Heart left ventricle (tissue), 16 donors: ENCODE measurements around the gene ANK2. TPM values are rescaled to one million over a fixed set of nuclear protein-coding genes. Genes with fewer than 3 reads are reported as not detected.
A peak's percentile ranks its signal among the peaks of the same experiment; 100 is the strongest.

ENCODE experiments used
- ATAC-seq, 4 donors: fragments of 200-7000 bp; cut with Tn5 transposase; one replicate each; pipeline ENCODE4 v1.9.1; 2020 to 2022; ENCODE audit warnings: moderate library complexity in 4 of 4, mild to moderate bottlenecking in 3 of 4, moderate number of reproducible peaks in 1 of 4
- DNase-seq, 5 donors: peaks; one replicate each; pipeline ENCODE4 v3.0.0-alpha.2; 2020
- H3K27ac ChIP-seq, 12 donors: fragments of 200-600 bp; sonication (generic) in 4 of 12; one replicate each; pipeline versions ENCODE4 v1.5.0 to v1.8.0; 2016 to 2022; ENCODE audit warnings: mild to moderate bottlenecking in 2 of 12
- H3K27me3 ChIP-seq, 9 donors: fragments of 200-600 bp; sonication (generic) in 2 of 9; one replicate each; pipeline versions ENCODE4 v1.5.1 to v1.8.0; 2016 to 2022; ENCODE audit warnings: mild to moderate bottlenecking in 3 of 9
- H3K36me3 ChIP-seq, 9 donors: fragments of 200-600 bp; sonication (generic) in 2 of 9; one replicate each; pipeline versions ENCODE4 v1.5.0 to v1.8.0; 2018 to 2022; ENCODE audit warnings: mild to moderate bottlenecking in 2 of 9
- H3K4me1 ChIP-seq, 12 donors: fragments of 200-600 bp; sonication (generic) in 4 of 12; one replicate each; pipeline versions ENCODE4 v1.5.0 to v1.8.0; 2016 to 2022; ENCODE audit warnings: mild to moderate bottlenecking in 3 of 12
- H3K4me3 ChIP-seq, 12 donors: fragments of 200-600 bp; sonication (generic) in 4 of 12; one replicate each; pipeline versions ENCODE4 v1.5.0 to v1.8.0; 2017 to 2022; ENCODE audit warnings: mild to moderate bottlenecking in 9 of 12, moderate library complexity in 4 of 12
- H3K9me3 ChIP-seq, 12 donors: fragments of 200-600 bp; sonication (generic) in 4 of 12; one replicate each; pipeline versions ENCODE4 v1.5.0 to v1.8.0; 2016 to 2022; ENCODE audit warnings: mild to moderate bottlenecking in 1 of 12
- CTCF ChIP-seq, 12 donors: fragments of 200-600 bp; sonication (generic) in 4 of 12; IDR thresholded peaks; one replicate each; pipeline versions ENCODE4 v1.5.0 to v1.8.0; 2018 to 2022; ENCODE audit warnings: antibody characterized with exemption in 12 of 12, mild to moderate bottlenecking in 5 of 12
- POLR2A ChIP-seq, 2 donors: fragments of 450-650 bp; IDR thresholded peaks; one replicate each; pipeline ENCODE4 v1.6.1; 2017; ENCODE audit warnings: antibody characterized with exemption in 2 of 2, mild to moderate bottlenecking in 2 of 2, moderate library complexity in 2 of 2
- WGBS, 4 donors: extraction: QIAGEN DNeasy Blood & Tissue Kit in 2 of 4; methylation state at CpG; one replicate each; pipeline versions ENCODE4 v1.1.5 to v1.1.7; 2013 to 2018; 5-methylcytosine and 5-hydroxymethylcytosine counted together
- intact Hi-C, 10 donors: fragments of 100-400 bp; cut with DNase I; formaldehyde crosslinking; loops; one replicate each; pipeline versions ENCODE4 v1.11.1 to v1.14.2; 2022
- polyA plus RNA-seq, 2 donors: library from polyadenylated mRNA; stranded (reverse); fragments of 200-250 nt; gene quantifications; one replicate each; pipeline ENCODE4 v1.2.3, GENCODE V29; 2013
- total RNA-seq, 9 donors: library from RNA; depleted of rRNA in 2 of 9; stranded (reverse); fragments of >200 nt in 2 of 9; fragmentation: NEBNext Ultra II Directional in 3 of 9; extraction: Animal tissue kit (Norgen Biotek cat#: 25700) in 3 of 9; gene quantifications; one replicate each; pipeline versions ENCODE4 v1.1.0 to v1.2.4, GENCODE V29; 2016 to 2023
- donor health status: ischemic (EF 13 %, LVEDD 7.1; RV severe dilation, severe dysfunction).
- donor health status: healthy with polysubstance abuse.
- donor health status: DM: no; HTN: yes; CAD: no.
- donor health status: DM: no; HTN: no; CAD: no.
- donor health status: ischemic (EF 25% LVEDD 6.9; RV normal size, moderate dysfunction).
- donor health status: ischemic (EF 25% LVEDD 5.7; RV mildly dilated, moderate dysfunction).
- donor health status: healthy.
- donor health status: DM: yes; HTN: yes; CAD: no.
- donor health status: ischemic (EF 35%, LVEDD 5.7; RV mildly dilated, moderate dysfunction).
- donor health status: nonischemic (EF 11% LVEDD 7.7; RV severe dilation, severe dysfunction).
- donor health status: DM: yes; HTN: yes; CAD: no.
- donor health status: PGD.
- donor health status: ischemic (EF 29% LVEDD 5.4; RV normal size, mild dysfunction).
- donor health status: nonischemic (EF 23%, LVEDD 6.1; RV moderate dilation, normal function).

Gene ANK2
- total and polyA plus RNA-seq, 11 donors = 30.7 to 351 (median 267) TPM

- Histone ChIP-seq H3K27me3 (no peaks in the 10 kb centered on the region), H3K4me1 (peaks cover 0 to 26% (median 0%) of the 10 kb centered on the region in 12 donors), H3K27ac (no peak overlapping the region), H3K4me3 (no peak overlapping the region), H3K9me3 (no peaks in the 10 kb centered on the region), H3K36me3 (no peaks in the 10 kb centered on the region)
- intact Hi-C loops = loop anchor here in 2 of 10 donors (10.0 kb wide), 2 partner anchors 110 to 130 kb away; no protein-coding TSS in a partner anchor
- 57 to 75% (median 65%) methylated on average over 2 of the region's 2 CpGs for WGBS, 4 donors
- peak in 3 of 4 donors; percentile 24 to 50 (median 36) for ATAC-seq
- DNase-seq = no peak
- TF ChIP-seq POLR2A (IDR thresholded peaks at IDR 0.05) (no peak), CTCF (IDR thresholded peaks at IDR 0.05) (no peak)
These were observed 65.4 kb downstream of the ANK2 start for GRCh38 chr4:113114884-113115283.

DNA sequence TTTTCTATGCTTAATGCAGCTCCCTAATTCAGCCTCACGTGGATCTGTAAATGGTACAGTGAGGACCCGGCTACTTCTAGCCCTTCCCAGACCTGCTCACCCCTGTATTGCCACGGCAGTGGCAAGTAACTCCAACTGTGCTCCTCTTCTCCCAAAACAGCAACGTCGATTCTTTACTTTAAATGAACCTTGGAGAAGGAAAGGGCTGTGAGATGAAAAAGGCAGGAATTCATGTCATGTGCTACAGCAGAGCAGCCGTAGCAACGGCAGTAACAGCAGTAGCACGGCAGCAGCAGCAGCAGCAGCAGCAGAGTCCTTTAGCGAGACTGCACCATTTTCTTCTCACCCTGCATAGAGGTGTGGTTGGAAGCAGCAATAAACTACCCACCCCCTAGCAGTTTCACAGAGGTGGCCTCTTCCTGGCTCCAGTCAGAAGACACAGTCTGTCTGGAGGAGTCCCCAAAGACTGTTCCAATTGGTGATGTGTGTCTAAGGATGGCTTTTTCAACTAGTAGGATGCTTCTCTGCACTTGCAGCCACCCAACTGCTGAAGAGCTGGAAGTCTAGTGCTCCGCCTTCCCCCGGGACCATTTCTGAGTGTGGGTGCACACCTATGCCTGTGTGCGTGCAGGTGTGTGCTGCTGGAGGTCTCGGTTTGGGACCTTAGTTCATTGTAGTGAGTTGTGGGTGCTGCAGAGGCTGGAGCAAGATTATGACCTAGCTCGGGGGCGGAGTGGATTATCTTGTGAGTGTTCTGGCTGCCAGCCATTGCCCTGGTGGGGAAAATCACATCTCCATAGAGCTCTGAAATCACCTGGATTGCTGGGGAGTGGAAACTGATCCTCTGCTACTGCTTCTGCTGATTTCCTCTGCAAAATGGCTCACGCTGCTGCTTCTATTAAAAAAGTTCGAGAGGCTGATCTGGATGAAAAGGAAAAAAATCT, 67.2 kb downstream of the ANK2 start:
- peak overlapping the region in 1 of 12 donors; percentile 6 for H3K4me3 ChIP-seq
- TF ChIP-seq CTCF (IDR thresholded peaks at IDR 0.05) (no peak), POLR2A (IDR thresholded peaks at IDR 0.05) (no peak)
- DNase-seq (peak in 1 of 5 donors; percentile 29), ATAC-seq (peak; percentile 53 to 73 (median 68))
- 53 to 57% (median 56%) methylated on average over 17 of the region's 17 CpGs for WGBS, 4 donors
- H3K4me1 ChIP-seq = peaks cover 0 to 26% (median 0%) of the 10 kb centered on the region in 12 donors
- H3K9me3 ChIP-seq = no peaks in the 10 kb centered on the region
- H3K27ac ChIP-seq = no peak overlapping the region
- no peaks in the 10 kb centered on the region for H3K27me3 ChIP-seq
- no peaks in the 10 kb centered on the region for H3K36me3 ChIP-seq
- intact Hi-C loops = loop anchor here in 2 of 10 donors (10.0 kb wide), 2 partner anchors 108 to 128 kb away; no protein-coding TSS in a partner anchor

GRCh38 chr4:113117358-113117702, 67.9 kb downstream of the ANK2 start:
- Histone ChIP-seq H3K9me3 (no peaks in the 10 kb centered on the region), H3K4me1 (peaks cover 0 to 26% (median 0%) of the 10 kb centered on the region in 12 donors), H3K27ac (no peak overlapping the region), H3K4me3 (no peak overlapping the region), H3K36me3 (no peaks in the 10 kb centered on the region), H3K27me3 (no peaks in the 10 kb centered on the region)
- TF ChIP-seq CTCF (IDR thresholded peaks at IDR 0.05) (no peak), POLR2A (IDR thresholded peaks at IDR 0.05) (no peak)
- ATAC-seq (no peak), DNase-seq (no peak)
- intact Hi-C loops = loop anchor here in 2 of 10 donors (10.0 kb wide), 2 partner anchors 107 to 127 kb away; no protein-coding TSS in a partner anchor
- 81 to 87% (median 84%) methylated on average over 3 of the region's 3 CpGs for WGBS, 4 donors

DNA sequence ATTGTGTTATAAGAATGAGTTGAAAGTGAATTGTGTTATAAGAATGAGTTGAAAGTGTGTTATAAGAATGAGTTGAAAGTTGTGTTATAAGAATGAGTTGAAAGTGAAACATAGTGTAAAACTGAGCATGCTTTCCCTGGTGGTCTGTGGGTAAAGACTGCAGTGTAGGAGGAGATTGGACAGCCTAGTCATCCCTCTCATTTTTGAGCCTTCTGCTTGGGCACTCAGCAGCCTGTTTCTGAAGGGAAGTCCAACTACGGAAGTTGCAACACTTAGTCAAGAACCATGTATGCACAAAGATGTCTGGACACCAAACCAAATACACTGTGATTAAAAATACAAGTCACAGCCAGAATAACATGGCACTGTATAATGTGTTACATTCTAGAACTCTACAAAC, 72.6 kb downstream of the ANK2 start:
- Histone ChIP-seq H3K9me3 (no peaks in the 10 kb centered on the region), H3K36me3 (no peaks in the 10 kb centered on the region), H3K4me3 (no peak overlapping the region), H3K4me1 (peaks cover 0 to 2% (median 0%) of the 10 kb centered on the region in 12 donors), H3K27me3 (no peaks in the 10 kb centered on the region), H3K27ac (no peak overlapping the region)
- intact Hi-C loops = no loop called here
- ATAC-seq = no peak
- TF ChIP-seq POLR2A (IDR thresholded peaks at IDR 0.05) = no peak
- TF ChIP-seq CTCF (IDR thresholded peaks at IDR 0.05) = no peak
- WGBS, 4 donors = 83 to 96% (median 92%) methylated on average over 1 of the region's 1 CpG
- DNase-seq = no peak
